HG03460 (cell line): Measurements from ENCODE around the gene HMGN2.

Experiments
- ATAC-seq: cut with Tn5 transposase; IDR thresholded peaks from one replicate; pipeline ENCODE4 v1.9.1; 2021; ENCODE audit not compliant: unreplicated experiment

Gene HMGN2

DNA sequence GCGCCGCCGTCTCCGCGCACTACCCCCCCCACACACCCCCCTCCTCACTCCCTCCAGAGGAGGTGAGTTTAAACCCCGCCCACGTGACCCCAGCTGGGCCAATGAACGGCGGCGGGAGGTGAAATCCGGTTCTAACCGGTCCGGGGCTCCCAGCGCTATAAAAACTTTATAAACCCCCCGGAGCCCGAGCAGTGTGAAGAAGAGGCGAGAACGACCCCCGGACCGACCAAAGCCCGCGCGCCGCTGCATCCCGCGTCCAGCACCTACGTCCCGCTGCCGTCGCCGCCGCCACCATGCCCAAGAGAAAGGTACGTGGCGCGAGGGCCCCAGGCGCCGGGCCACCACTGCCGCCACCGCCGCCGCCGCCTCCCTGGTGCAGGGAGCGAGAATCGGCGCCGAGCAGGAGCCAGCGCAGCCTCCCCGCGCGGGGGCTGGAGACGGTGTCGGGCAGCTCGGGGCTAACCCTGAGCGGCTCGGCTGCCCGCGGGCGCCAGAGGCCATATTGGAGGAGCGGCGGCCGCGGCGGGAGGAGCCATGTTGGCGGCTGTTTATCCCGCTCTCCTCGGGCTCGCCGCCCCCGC lies at the start of gene HMGN2:
Gene HMGN2, plus strand, starts transcription at position 121 of the 581 bp plus-strand sequence. Its CDS starts 173 bp downstream, at position 294.
- peak; percentile 53 for ATAC-seq

- ATAC-seq, result no peak
Measured at GRCh38 chr1:26429721-26430120, 42.5 kb upstream of the HMGN2 start.

GRCh38 chr1:26431979-26432695 lies 40.1 kb upstream of the HMGN2 start, which contains the start of gene DHDDS:
Gene DHDDS, plus strand, starts transcription at chr1:26432321. Its CDS starts 625 bp downstream, at chr1:26432946.
- ATAC-seq, result peak; percentile 94

GRCh38 chr1:26432793-26433192 lies 39.4 kb upstream of the HMGN2 start:
- no peak for ATAC-seq

- no peak for ATAC-seq
Measured at GRCh38 chr1:26434161-26434752, 38.0 kb upstream of the HMGN2 start.

DNA sequence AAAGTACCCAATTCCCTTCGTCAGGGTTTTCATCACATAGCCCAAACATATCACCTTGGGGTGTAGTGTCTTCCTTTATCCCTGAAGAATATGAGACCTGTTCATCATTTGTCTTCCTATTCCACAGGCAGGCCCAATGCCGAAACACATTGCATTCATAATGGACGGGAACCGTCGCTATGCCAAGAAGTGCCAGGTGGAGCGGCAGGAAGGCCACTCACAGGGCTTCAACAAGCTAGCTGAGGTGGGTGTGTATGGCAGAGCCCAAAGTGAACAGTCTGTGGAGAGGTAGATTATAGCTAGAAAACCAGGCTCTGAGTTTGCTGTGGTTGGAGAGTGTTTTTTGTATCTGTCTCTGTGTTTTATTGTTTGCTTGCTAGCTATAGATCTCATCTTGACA lies 34.2 kb upstream of the HMGN2 start:
- ATAC-seq, result no peak

DNA sequence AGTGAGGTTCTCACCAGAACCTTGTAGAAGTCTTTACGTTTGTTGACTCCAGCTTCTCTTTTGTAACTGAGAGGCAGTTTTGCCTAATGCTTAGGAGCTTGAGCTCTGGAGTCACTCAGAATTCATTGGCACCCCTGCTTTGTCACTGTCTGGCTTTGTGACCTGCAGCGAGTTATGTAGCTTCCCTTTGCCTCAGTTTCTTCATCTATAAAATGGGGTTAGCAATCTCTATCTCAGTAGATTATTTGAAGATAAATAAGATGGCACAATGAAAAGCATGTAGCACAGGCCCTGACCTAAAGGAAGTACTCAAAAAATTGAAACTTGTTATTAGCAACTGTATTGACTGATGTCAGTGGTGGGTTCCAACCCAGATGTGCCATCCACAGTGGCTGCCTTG lies 32.0 kb upstream of the HMGN2 start:
- ATAC-seq, result no peak

GRCh38 chr1:26449868-26450267 lies 22.4 kb upstream of the HMGN2 start:
- ATAC-seq, result no peak

DNA sequence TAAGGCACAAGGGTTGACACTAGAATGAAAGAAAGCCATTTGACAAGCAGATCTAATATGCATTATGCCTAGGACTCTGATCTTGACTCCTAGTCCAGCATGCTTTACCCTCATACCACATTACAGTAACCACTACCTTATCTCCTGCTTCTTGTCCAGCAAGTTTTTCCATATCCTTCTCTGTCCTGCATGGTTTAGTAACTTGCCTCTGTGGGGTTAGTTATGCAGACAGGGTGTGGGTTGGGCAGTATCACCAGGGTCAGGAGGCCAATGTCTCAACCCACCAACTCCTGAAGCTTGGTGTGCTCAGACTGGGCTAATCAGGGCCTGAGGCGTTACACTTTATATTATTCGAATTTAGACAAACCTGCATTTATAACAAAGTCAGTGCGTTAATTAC lies 21.3 kb upstream of the HMGN2 start:
- ATAC-seq, result no peak

DNA sequence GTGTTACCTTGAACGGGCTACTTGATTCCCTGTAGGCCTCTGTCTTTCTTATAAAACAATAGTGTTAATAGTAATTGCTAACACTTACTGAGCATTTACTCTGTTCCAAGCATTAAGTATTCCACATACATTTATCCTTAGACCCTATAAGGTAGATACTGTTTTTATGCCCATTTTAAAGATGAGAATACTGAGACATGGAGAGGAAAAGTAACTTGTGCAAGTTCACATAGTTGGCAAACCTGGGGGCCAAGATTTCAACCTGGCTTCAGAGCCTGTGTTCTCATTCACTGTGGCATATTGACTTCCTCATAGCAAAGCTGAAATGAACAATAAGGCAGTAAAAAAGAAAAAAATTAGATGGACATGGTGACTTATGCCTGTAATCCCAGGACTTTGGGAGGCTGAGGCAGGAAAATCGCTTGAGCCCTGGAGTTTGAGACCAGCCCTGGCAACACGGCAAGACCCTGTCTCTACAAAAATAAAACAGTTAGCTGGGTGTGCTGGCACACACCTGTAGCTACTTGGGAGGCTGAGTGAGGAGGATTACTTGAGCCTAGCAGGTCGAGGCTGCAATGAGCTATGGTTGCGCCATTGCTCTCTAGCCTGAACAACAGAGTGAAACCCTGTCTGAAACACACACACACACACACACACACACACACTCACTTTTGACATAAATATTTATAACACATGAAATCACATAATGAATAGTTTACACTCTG lies 19.6 kb upstream of the HMGN2 start:
- no peak for ATAC-seq

- ATAC-seq, result no peak
Measured at GRCh38 chr1:26459148-26459547, 13.1 kb upstream of the HMGN2 start.

DNA sequence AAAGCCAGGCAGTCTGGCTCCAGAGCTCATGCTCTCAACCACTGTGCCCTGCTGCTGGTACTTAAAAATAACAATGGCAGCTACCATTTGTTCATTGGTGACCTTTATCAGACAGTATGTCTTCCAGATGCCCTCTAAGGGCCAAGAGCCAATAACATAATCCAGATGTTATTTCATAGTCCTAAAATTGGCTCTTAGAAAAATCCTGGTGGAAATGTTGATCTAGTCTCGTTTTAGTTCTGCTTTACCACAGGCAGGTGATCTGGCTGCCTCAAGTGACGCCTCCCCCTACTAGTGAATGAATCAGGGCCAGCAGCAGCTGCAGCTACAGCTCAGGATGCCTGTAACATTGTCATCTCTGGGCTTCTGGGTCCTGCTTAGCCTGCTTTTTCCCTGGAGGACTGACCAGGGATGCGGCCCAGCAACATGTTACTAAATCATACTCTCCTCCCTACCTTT lies 12.6 kb upstream of the HMGN2 start:
- ATAC-seq, result no peak

GRCh38 chr1:26468911-26469310 lies 3.3 kb upstream of the HMGN2 start:
- ATAC-seq, result no peak

GRCh38 chr1:26469558-26469957 lies 2.7 kb upstream of the HMGN2 start:
- ATAC-seq, result no peak

GRCh38 chr1:26470878-26471497 lies 1.3 kb upstream of the HMGN2 start:
- ATAC-seq, result no peak

GRCh38 chr1:26471498-26472319 lies 531 bp upstream of the HMGN2 start:
- ATAC-seq, result peak; percentile 4

GRCh38 chr1:26472901-26473845 lies 933 bp downstream of the HMGN2 start:
- peak; percentile 70 for ATAC-seq

- no peak for ATAC-seq
Measured at GRCh38 chr1:26474818-26475217, 2.6 kb downstream of the HMGN2 start.

DNA sequence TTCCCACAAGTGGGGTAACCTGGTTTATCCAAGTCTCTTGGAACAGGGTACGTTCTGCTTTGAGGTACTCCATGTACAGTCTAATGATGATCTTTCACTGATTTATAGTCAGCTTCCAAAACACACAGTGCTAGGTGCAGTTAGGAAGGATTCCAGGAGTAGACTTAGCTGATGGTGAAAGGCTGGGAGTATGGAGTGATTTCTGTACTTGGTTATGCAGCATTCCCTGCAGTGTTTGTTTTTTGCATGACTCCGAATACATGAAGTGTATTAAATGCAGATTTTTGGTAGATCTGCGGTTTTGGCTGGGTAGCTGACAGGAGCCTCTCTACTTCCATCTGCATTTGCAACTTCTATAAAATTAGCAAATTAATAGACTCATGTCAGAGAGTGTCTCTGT lies 3.7 kb downstream of the HMGN2 start:
- no peak for ATAC-seq
